ENCODE results near the gene SLC20A1.

SLC20A1 gene

GRCh38 chr2:112684415-112684775 lies 38.7 kb downstream of the SLC20A1 start:
- H3K4me3 ChIP-seq (ENCODE audit: low read length in 2 of 2): no peak overlapping the region
- no peaks in the 10 kb centered on the region for H3K4me1 ChIP-seq (ENCODE audit: control insufficient read depth, insufficient read depth, low read length)
- H3K9ac ChIP-seq (ENCODE audit: low read length in 2 of 2): no peak overlapping the region
- H3K27ac ChIP-seq (ENCODE audit: low read length): no peak overlapping the region
- H3K27me3 ChIP-seq (ENCODE audit: control insufficient read depth in 1 of 2, insufficient read depth in 2 of 2, low read length in 2 of 2): no peaks in the 10 kb centered on the region
- H3K36me3 ChIP-seq (ENCODE audit: control insufficient read depth in 2 of 2, insufficient read depth in 2 of 2, low read length in 2 of 2): no peaks in the 10 kb centered on the region
- no peaks in the 10 kb centered on the region for H3K9me3 ChIP-seq (ENCODE audit: control insufficient read depth in 2 of 2, low read length in 2 of 2)

GRCh38 chr2:112685271-112685884 lies 39.6 kb downstream of the SLC20A1 start:
- no peaks in the 10 kb centered on the region for H3K9me3 ChIP-seq (ENCODE audit: control insufficient read depth in 2 of 2, low read length in 2 of 2)
- no peak overlapping the region for H3K4me3 ChIP-seq (ENCODE audit: low read length in 2 of 2)
- H3K27ac ChIP-seq (ENCODE audit: low read length): no peak overlapping the region
- no peaks in the 10 kb centered on the region for H3K27me3 ChIP-seq (ENCODE audit: control insufficient read depth in 1 of 2, insufficient read depth in 2 of 2, low read length in 2 of 2)
- no peaks in the 10 kb centered on the region for H3K4me1 ChIP-seq (ENCODE audit: control insufficient read depth, insufficient read depth, low read length)
- no peaks in the 10 kb centered on the region for H3K36me3 ChIP-seq (ENCODE audit: control insufficient read depth in 2 of 2, insufficient read depth in 2 of 2, low read length in 2 of 2)
- H3K9ac ChIP-seq (ENCODE audit: low read length in 2 of 2): no peak overlapping the region

- Histone ChIP-seq H3K27ac (ENCODE audit: low read length) (no peak overlapping the region), H3K27me3 (ENCODE audit: control insufficient read depth in 1 of 2, insufficient read depth in 2 of 2, low read length in 2 of 2) (no peaks in the 10 kb centered on the region), H3K36me3 (ENCODE audit: control insufficient read depth in 2 of 2, insufficient read depth in 2 of 2, low read length in 2 of 2) (no peaks in the 10 kb centered on the region), H3K9ac (ENCODE audit: low read length in 2 of 2) (no peak overlapping the region), H3K4me1 (ENCODE audit: control insufficient read depth, insufficient read depth, low read length) (no peaks in the 10 kb centered on the region), H3K9me3 (ENCODE audit: control insufficient read depth in 2 of 2, low read length in 2 of 2) (no peaks in the 10 kb centered on the region), H3K4me3 (ENCODE audit: low read length in 2 of 2) (no peak overlapping the region)
Measured at GRCh38 chr2:112686348-112687217, 40.8 kb downstream of the SLC20A1 start.

- H3K27ac ChIP-seq (ENCODE audit: low read length): no peak overlapping the region
- no peaks in the 10 kb centered on the region for H3K9me3 ChIP-seq (ENCODE audit: control insufficient read depth in 2 of 2, low read length in 2 of 2)
- no peaks in the 10 kb centered on the region for H3K27me3 ChIP-seq (ENCODE audit: control insufficient read depth in 1 of 2, insufficient read depth in 2 of 2, low read length in 2 of 2)
- H3K4me1 ChIP-seq (ENCODE audit: control insufficient read depth, insufficient read depth, low read length): no peaks in the 10 kb centered on the region
- no peak overlapping the region for H3K4me3 ChIP-seq (ENCODE audit: low read length in 2 of 2)
- H3K9ac ChIP-seq (ENCODE audit: low read length in 2 of 2): no peak overlapping the region
- no peaks in the 10 kb centered on the region for H3K36me3 ChIP-seq (ENCODE audit: control insufficient read depth in 2 of 2, insufficient read depth in 2 of 2, low read length in 2 of 2)
Measured at GRCh38 chr2:112687522-112687921, 41.8 kb downstream of the SLC20A1 start.

GRCh38 chr2:112688086-112688880 lies 42.5 kb downstream of the SLC20A1 start:
- Histone ChIP-seq H3K4me1 (ENCODE audit: control insufficient read depth, insufficient read depth, low read length) (peaks cover 3% of the 10 kb centered on the region), H3K9ac (ENCODE audit: low read length in 2 of 2) (no peak overlapping the region), H3K36me3 (ENCODE audit: control insufficient read depth in 2 of 2, insufficient read depth in 2 of 2, low read length in 2 of 2) (no peaks in the 10 kb centered on the region), H3K27me3 (ENCODE audit: control insufficient read depth in 1 of 2, insufficient read depth in 2 of 2, low read length in 2 of 2) (no peaks in the 10 kb centered on the region), H3K4me3 (ENCODE audit: low read length in 2 of 2) (no peak overlapping the region), H3K27ac (ENCODE audit: low read length) (no peak overlapping the region), H3K9me3 (ENCODE audit: control insufficient read depth in 2 of 2, low read length in 2 of 2) (no peaks in the 10 kb centered on the region)

GRCh38 chr2:112690853-112691401 lies 45.2 kb downstream of the SLC20A1 start:
- H3K4me1 ChIP-seq (ENCODE audit: control insufficient read depth, insufficient read depth, low read length): peaks cover 3% of the 10 kb centered on the region
- no peak overlapping the region for H3K9ac ChIP-seq (ENCODE audit: low read length in 2 of 2)
- H3K9me3 ChIP-seq (ENCODE audit: control insufficient read depth in 2 of 2, low read length in 2 of 2): no peaks in the 10 kb centered on the region
- H3K36me3 ChIP-seq (ENCODE audit: control insufficient read depth in 2 of 2, insufficient read depth in 2 of 2, low read length in 2 of 2): no peaks in the 10 kb centered on the region
- H3K27me3 ChIP-seq (ENCODE audit: control insufficient read depth in 1 of 2, insufficient read depth in 2 of 2, low read length in 2 of 2): no peaks in the 10 kb centered on the region
- no peak overlapping the region for H3K27ac ChIP-seq (ENCODE audit: low read length)
- no peak overlapping the region for H3K4me3 ChIP-seq (ENCODE audit: low read length in 2 of 2)

GRCh38 chr2:112691881-112692281 lies 46.1 kb downstream of the SLC20A1 start:
- Histone ChIP-seq H3K9ac (ENCODE audit: low read length in 2 of 2) (no peak overlapping the region), H3K4me1 (ENCODE audit: control insufficient read depth, insufficient read depth, low read length) (peaks cover 3% of the 10 kb centered on the region), H3K4me3 (ENCODE audit: low read length in 2 of 2) (no peak overlapping the region), H3K27me3 (ENCODE audit: control insufficient read depth in 1 of 2, insufficient read depth in 2 of 2, low read length in 2 of 2) (no peaks in the 10 kb centered on the region), H3K36me3 (ENCODE audit: control insufficient read depth in 2 of 2, insufficient read depth in 2 of 2, low read length in 2 of 2) (no peaks in the 10 kb centered on the region), H3K27ac (ENCODE audit: low read length) (no peak overlapping the region), H3K9me3 (ENCODE audit: control insufficient read depth in 2 of 2, low read length in 2 of 2) (no peaks in the 10 kb centered on the region)

GRCh38 chr2:112692495-112692911 lies 46.8 kb downstream of the SLC20A1 start:
- Histone ChIP-seq H3K4me1 (ENCODE audit: control insufficient read depth, insufficient read depth, low read length) (peaks cover 3% of the 10 kb centered on the region), H3K4me3 (ENCODE audit: low read length in 2 of 2) (no peak overlapping the region), H3K9ac (ENCODE audit: low read length in 2 of 2) (no peak overlapping the region), H3K36me3 (ENCODE audit: control insufficient read depth in 2 of 2, insufficient read depth in 2 of 2, low read length in 2 of 2) (no peaks in the 10 kb centered on the region), H3K27ac (ENCODE audit: low read length) (no peak overlapping the region), H3K27me3 (ENCODE audit: control insufficient read depth in 1 of 2, insufficient read depth in 2 of 2, low read length in 2 of 2) (no peaks in the 10 kb centered on the region), H3K9me3 (ENCODE audit: control insufficient read depth in 2 of 2, low read length in 2 of 2) (no peaks in the 10 kb centered on the region)

GRCh38 chr2:112692918-112693317 lies 47.2 kb downstream of the SLC20A1 start:
- Histone ChIP-seq H3K27me3 (ENCODE audit: control insufficient read depth in 1 of 2, insufficient read depth in 2 of 2, low read length in 2 of 2) (no peaks in the 10 kb centered on the region), H3K9ac (ENCODE audit: low read length in 2 of 2) (no peak overlapping the region), H3K9me3 (ENCODE audit: control insufficient read depth in 2 of 2, low read length in 2 of 2) (no peaks in the 10 kb centered on the region), H3K4me1 (ENCODE audit: control insufficient read depth, insufficient read depth, low read length) (peaks cover 3% of the 10 kb centered on the region), H3K36me3 (ENCODE audit: control insufficient read depth in 2 of 2, insufficient read depth in 2 of 2, low read length in 2 of 2) (no peaks in the 10 kb centered on the region), H3K4me3 (ENCODE audit: low read length in 2 of 2) (no peak overlapping the region), H3K27ac (ENCODE audit: low read length) (no peak overlapping the region)

- Histone ChIP-seq H3K9me3 (ENCODE audit: control insufficient read depth in 2 of 2, low read length in 2 of 2) (no peaks in the 10 kb centered on the region), H3K27ac (ENCODE audit: low read length) (no peak overlapping the region), H3K9ac (ENCODE audit: low read length in 2 of 2) (no peak overlapping the region), H3K4me1 (ENCODE audit: control insufficient read depth, insufficient read depth, low read length) (peaks cover 3% of the 10 kb centered on the region), H3K4me3 (ENCODE audit: low read length in 2 of 2) (no peak overlapping the region), H3K27me3 (ENCODE audit: control insufficient read depth in 1 of 2, insufficient read depth in 2 of 2, low read length in 2 of 2) (no peaks in the 10 kb centered on the region), H3K36me3 (ENCODE audit: control insufficient read depth in 2 of 2, insufficient read depth in 2 of 2, low read length in 2 of 2) (no peaks in the 10 kb centered on the region)
Measured at GRCh38 chr2:112693596-112693995, 47.9 kb downstream of the SLC20A1 start.
